ENCODE results near the gene ZNF335. TPM values are rescaled to one million over a fixed set of nuclear protein-coding genes. Genes with fewer than 3 reads are reported as not detected.

ZNF335 gene
- total and polyA plus RNA-seq, 2 of the 13 experiments (the other 11 are each of a cell fraction or from before 2014, with no cell fraction given), result 9.7 to 13.7 TPM

DNA sequence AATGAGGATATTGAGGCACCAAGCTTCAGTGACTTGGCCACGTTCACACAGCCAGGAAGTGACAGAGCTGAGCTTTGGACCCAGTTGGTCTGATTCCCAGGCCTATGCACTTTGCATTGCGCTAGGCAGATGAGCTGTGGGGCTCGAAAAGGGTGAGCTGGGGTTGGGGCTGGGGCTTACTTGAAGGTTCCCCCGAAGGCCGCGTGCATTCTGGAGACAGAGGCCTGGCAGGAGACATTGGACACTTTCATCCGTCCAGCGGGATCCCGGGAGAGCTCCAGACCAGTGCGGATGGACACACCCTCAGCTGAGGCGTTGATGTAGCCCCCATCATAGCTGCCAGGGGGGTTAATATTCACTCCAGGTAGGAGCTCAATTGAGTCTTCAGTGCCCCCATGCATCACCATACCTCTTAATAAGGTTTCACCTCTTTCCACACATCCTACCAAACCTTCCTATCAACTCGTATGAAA, 62.6 kb downstream of the ZNF335 start (continued):
- TF ChIP-seq, protein P1, sequence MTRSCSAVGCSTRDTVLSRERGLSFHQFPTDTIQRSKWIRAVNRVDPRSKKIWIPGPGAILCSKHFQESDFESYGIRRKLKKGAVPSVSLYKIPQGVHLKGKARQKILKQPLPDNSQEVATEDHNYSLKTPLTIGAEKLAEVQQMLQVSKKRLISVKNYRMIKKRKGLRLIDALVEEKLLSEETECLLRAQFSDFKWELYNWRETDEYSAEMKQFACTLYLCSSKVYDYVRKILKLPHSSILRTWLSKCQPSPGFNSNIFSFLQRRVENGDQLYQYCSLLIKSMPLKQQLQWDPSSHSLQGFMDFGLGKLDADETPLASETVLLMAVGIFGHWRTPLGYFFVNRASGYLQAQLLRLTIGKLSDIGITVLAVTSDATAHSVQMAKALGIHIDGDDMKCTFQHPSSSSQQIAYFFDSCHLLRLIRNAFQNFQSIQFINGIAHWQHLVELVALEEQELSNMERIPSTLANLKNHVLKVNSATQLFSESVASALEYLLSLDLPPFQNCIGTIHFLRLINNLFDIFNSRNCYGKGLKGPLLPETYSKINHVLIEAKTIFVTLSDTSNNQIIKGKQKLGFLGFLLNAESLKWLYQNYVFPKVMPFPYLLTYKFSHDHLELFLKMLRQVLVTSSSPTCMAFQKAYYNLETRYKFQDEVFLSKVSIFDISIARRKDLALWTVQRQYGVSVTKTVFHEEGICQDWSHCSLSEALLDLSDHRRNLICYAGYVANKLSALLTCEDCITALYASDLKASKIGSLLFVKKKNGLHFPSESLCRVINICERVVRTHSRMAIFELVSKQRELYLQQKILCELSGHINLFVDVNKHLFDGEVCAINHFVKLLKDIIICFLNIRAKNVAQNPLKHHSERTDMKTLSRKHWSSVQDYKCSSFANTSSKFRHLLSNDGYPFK (CRISPR knock-in tag; IDR thresholded peaks at IDR 0.05; ENCODE audit: borderline replicate concordance), result no peak; the same call in 1 of the 2 replicates
- 0 out of 2 replicates have a peak, but pooled peaks have one; percentile 19 for TF ChIP-seq ARHGAP35 (CRISPR knock-in tag; IDR thresholded peaks at IDR 0.05; ENCODE audit: borderline replicate concordance)
- no peak for TF ChIP-seq HNRNPL (IDR thresholded peaks at IDR 0.05; ENCODE audit: low read depth, low read length)
- TF ChIP-seq, protein P2, sequence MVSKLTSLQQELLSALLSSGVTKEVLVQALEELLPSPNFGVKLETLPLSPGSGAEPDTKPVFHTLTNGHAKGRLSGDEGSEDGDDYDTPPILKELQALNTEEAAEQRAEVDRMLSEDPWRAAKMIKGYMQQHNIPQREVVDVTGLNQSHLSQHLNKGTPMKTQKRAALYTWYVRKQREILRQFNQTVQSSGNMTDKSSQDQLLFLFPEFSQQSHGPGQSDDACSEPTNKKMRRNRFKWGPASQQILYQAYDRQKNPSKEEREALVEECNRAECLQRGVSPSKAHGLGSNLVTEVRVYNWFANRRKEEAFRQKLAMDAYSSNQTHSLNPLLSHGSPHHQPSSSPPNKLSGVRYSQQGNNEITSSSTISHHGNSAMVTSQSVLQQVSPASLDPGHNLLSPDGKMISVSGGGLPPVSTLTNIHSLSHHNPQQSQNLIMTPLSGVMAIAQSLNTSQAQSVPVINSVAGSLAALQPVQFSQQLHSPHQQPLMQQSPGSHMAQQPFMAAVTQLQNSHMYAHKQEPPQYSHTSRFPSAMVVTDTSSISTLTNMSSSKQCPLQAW (CRISPR knock-in tag; IDR thresholded peaks at IDR 0.05), result peak; percentile 78
- TF ChIP-seq, protein P3, sequence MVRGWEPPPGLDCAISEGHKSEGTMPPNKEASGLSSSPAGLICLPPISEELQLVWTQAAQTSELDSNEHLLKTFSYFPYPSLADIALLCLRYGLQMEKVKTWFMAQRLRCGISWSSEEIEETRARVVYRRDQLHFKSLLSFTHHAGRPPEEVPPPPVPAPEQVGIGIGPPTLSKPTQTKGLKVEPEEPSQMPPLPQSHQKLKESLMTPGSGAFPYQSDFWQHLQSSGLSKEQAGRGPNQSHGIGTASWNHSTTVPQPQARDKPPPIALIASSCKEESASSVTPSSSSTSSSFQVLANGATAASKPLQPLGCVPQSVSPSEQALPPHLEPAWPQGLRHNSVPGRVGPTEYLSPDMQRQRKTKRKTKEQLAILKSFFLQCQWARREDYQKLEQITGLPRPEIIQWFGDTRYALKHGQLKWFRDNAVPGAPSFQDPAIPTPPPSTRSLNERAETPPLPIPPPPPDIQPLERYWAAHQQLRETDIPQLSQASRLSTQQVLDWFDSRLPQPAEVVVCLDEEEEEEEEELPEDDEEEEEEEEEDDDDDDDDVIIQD (CRISPR knock-in tag; IDR thresholded peaks at IDR 0.05; ENCODE audit: low read depth), result 0 out of 2 replicates have a peak, but pooled peaks have one; percentile 41
- TF ChIP-seq ZNF562 (CRISPR knock-in tag; IDR thresholded peaks at IDR 0.05; ENCODE audit: borderline replicate concordance), result no peak
- no peak for TF ChIP-seq ZNF546 (CRISPR knock-in tag; conservative IDR thresholded peaks at IDR 0.05)
- TF ChIP-seq CENPX (CRISPR knock-in tag; IDR thresholded peaks at IDR 0.05), result no peak
- TF ChIP-seq, protein P4, sequence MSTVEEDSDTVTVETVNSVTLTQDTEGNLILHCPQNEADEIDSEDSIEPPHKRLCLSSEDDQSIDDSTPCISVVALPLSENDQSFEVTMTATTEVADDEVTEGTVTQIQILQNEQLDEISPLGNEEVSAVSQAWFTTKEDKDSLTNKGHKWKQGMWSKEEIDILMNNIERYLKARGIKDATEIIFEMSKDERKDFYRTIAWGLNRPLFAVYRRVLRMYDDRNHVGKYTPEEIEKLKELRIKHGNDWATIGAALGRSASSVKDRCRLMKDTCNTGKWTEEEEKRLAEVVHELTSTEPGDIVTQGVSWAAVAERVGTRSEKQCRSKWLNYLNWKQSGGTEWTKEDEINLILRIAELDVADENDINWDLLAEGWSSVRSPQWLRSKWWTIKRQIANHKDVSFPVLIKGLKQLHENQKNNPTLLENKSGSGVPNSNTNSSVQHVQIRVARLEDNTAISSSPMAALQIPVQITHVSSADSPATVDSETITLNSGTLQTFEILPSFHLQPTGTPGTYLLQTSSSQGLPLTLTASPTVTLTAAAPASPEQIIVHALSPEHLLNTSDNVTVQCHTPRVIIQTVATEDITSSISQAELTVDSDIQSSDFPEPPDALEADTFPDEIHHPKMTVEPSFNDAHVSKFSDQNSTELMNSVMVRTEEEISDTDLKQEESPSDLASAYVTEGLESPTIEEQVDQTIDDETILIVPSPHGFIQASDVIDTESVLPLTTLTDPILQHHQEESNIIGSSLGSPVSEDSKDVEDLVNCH (CRISPR knock-in tag; IDR thresholded peaks at IDR 0.05), result no peak
- peak; percentile 38; the same call in 1 of the 2 replicates for TF ChIP-seq TAF1 (CRISPR knock-in tag; IDR thresholded peaks at IDR 0.05)
- 0 out of 2 replicates have a peak, but pooled peaks have one; percentile 63 for TF ChIP-seq ZBTB20 (CRISPR knock-in tag; IDR thresholded peaks at IDR 0.05; ENCODE audit: borderline replicate concordance, low read depth)
- TF ChIP-seq, protein P5, sequence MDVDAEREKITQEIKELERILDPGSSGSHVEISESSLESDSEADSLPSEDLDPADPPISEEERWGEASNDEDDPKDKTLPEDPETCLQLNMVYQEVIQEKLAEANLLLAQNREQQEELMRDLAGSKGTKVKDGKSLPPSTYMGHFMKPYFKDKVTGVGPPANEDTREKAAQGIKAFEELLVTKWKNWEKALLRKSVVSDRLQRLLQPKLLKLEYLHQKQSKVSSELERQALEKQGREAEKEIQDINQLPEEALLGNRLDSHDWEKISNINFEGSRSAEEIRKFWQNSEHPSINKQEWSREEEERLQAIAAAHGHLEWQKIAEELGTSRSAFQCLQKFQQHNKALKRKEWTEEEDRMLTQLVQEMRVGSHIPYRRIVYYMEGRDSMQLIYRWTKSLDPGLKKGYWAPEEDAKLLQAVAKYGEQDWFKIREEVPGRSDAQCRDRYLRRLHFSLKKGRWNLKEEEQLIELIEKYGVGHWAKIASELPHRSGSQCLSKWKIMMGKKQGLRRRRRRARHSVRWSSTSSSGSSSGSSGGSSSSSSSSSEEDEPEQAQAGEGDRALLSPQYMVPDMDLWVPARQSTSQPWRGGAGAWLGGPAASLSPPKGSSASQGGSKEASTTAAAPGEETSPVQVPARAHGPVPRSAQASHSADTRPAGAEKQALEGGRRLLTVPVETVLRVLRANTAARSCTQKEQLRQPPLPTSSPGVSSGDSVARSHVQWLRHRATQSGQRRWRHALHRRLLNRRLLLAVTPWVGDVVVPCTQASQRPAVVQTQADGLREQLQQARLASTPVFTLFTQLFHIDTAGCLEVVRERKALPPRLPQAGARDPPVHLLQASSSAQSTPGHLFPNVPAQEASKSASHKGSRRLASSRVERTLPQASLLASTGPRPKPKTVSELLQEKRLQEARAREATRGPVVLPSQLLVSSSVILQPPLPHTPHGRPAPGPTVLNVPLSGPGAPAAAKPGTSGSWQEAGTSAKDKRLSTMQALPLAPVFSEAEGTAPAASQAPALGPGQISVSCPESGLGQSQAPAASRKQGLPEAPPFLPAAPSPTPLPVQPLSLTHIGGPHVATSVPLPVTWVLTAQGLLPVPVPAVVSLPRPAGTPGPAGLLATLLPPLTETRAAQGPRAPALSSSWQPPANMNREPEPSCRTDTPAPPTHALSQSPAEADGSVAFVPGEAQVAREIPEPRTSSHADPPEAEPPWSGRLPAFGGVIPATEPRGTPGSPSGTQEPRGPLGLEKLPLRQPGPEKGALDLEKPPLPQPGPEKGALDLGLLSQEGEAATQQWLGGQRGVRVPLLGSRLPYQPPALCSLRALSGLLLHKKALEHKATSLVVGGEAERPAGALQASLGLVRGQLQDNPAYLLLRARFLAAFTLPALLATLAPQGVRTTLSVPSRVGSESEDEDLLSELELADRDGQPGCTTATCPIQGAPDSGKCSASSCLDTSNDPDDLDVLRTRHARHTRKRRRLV (CRISPR knock-in tag; IDR thresholded peaks at IDR 0.05), result 0 out of 2 replicates have a peak, but pooled peaks have one; percentile 54
- no peak for TF ChIP-seq ZNF205 (CRISPR knock-in tag; IDR thresholded peaks at IDR 0.05)
- no peak for TF ChIP-seq ZNF180 (CRISPR knock-in tag; IDR thresholded peaks at IDR 0.05; ENCODE audit: borderline replicate concordance, low read depth)
- peak; percentile 59 for TF ChIP-seq ZNF292 (CRISPR knock-in tag; IDR thresholded peaks at IDR 0.05; ENCODE audit: borderline replicate concordance, low read depth)

All from HepG2 (cell line).